Psoas muscle (tissue), 8 donors: ENCODE results near the gene COG1. TPM values are rescaled to one million over a fixed set of nuclear protein-coding genes. Genes with fewer than 3 reads are reported as not detected.

Source experiments
- ATAC-seq, 4 donors: fragments of 200-7000 bp; cut with Tn5 transposase; one replicate each; pipeline ENCODE4 v1.9.1; 2020; ENCODE audit warnings: moderate library complexity in 3 of 4, mild to moderate bottlenecking in 2 of 4
- DNase-seq, 2 donors: peaks; one replicate each; pipeline ENCODE4 v3.0.0-alpha.2; 2020
- H3K27ac ChIP-seq: fragments of 200-600 bp; one replicate; pipeline ENCODE4 v1.8.0; 2022
- H3K27me3 ChIP-seq, 3 donors: fragments of 200-600 bp in 1 of 3; one replicate each; pipeline versions ENCODE4 v1.6.1 to v1.8.0; 2013 to 2022; ENCODE audit warnings: low read length in 2 of 3, mild to moderate bottlenecking in 2 of 3, moderate library complexity in 1 of 3; ENCODE audit not compliant: insufficient read depth in 3 of 3
- H3K36me3 ChIP-seq, 2 donors: fragments of 200-600 bp in 1 of 2; one replicate each; pipeline versions ENCODE4 v1.6.1 to v1.8.0; 2013 to 2022; ENCODE audit warnings: low read depth in 1 of 2, mild to moderate bottlenecking in 1 of 2, moderate library complexity in 1 of 2; ENCODE audit not compliant: insufficient read depth in 1 of 2
- H3K4me1 ChIP-seq: fragments of 200-600 bp; one replicate; pipeline ENCODE4 v1.8.0; 2022
- H3K4me3 ChIP-seq: fragments of 200-600 bp; one replicate; pipeline ENCODE4 v1.8.0; 2022; ENCODE audit warnings: mild to moderate bottlenecking
- H3K9me3 ChIP-seq: fragments of 200-600 bp; one replicate; pipeline ENCODE4 v1.8.0; 2022
- WGBS, 3 donors: extraction: QIAGEN DNeasy Blood & Tissue Kit; methylation state at CpG; one replicate each; pipeline versions ENCODE4 v1.1.6 to v1.1.7; 2013; 5-methylcytosine and 5-hydroxymethylcytosine counted together
- intact Hi-C, 2 donors: fragments of 100-400 bp; cut with DNase I; formaldehyde crosslinking; loops; one replicate each; pipeline versions ENCODE4 v1.11.0 to v1.14.2; 2022
- polyA plus RNA-seq, 3 donors: library from polyadenylated mRNA; stranded (reverse); fragments of 200-250 nt; gene quantifications; one replicate each; pipeline ENCODE4 v1.2.3, GENCODE V29; 2013
- total RNA-seq, 4 donors: library from RNA; stranded (reverse); fragmentation: NEBNext Ultra II Directional in 2 of 4; extraction: Animal tissue kit (Norgen Biotek cat#: 25700) in 2 of 4; gene quantifications; one replicate each; pipeline versions ENCODE4 v1.2.1 to v1.2.4, GENCODE V29; 2021 to 2023
- TF ChIP-seq, protein P1 (sequence below): fragments of 200-600 bp; IDR thresholded peaks from one replicate; pipeline ENCODE4 v1.8.0; 2022; ENCODE audit warnings: antibody characterized with exemption
- donor health status: healthy with polysubstance abuse.
- donor health status: DM: no; HTN: no; CAD: no; lungs with moderate emphysema.
- donor health status: Bipolar disorder and iron deficiency.
- donor health status: healthy.
- donor health status: DM: yes; HTN: yes; CAD: no.
- donor health status: DM: no; HTN: no; CAD: no.
- donor health status: DM: no; HTN: no; CAD: no.
- donor health status: DM: yes; HTN: yes; CAD: no.

COG1 gene
- total and polyA plus RNA-seq, 7 donors: 28.9 to 61.9 (median 48.4) TPM

DNA sequence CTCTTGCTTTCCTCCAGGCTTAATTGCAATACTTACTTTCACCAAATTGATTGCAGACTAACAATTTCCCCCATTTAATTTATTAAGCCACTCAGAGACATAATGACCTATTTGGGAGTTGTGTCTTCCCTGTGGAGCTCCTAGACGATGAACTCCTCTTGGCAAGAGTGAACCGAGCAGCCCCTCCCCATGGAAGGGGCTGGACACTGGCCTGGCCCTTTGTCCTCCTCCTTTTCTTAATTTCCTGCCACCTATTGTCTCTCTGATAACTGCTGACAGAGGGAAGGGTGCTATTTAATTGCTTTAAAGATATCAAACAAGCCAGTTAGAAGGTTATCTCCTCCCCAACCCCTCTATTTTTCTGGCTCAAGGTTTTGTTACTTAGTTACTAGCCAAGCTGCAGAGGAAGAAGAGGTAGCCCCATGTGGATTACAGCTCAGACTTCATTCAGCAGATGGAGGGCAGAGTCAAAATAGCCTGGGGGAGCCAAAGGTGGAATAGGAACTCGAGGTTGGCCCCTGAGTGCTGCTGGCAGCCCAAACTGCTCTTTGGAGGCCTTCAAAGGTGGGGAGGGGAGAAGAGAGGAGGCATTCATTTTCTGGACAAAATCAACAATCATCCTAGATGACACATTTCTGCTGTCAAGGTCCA lies 31.8 kb upstream of the COG1 start:
- TF ChIP-seq, protein P1, sequence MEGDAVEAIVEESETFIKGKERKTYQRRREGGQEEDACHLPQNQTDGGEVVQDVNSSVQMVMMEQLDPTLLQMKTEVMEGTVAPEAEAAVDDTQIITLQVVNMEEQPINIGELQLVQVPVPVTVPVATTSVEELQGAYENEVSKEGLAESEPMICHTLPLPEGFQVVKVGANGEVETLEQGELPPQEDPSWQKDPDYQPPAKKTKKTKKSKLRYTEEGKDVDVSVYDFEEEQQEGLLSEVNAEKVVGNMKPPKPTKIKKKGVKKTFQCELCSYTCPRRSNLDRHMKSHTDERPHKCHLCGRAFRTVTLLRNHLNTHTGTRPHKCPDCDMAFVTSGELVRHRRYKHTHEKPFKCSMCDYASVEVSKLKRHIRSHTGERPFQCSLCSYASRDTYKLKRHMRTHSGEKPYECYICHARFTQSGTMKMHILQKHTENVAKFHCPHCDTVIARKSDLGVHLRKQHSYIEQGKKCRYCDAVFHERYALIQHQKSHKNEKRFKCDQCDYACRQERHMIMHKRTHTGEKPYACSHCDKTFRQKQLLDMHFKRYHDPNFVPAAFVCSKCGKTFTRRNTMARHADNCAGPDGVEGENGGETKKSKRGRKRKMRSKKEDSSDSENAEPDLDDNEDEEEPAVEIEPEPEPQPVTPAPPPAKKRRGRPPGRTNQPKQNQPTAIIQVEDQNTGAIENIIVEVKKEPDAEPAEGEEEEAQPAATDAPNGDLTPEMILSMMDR: no peak
- ATAC-seq (no peak), DNase-seq (no peak)
- WGBS, 3 donors: 26 to 41% (median 32%) methylated on average over 2 to 3 of the region's 3 CpGs
- peaks cover 0 to 48% (median 13%) of the 10 kb centered on the region in 3 donors for H3K27me3 ChIP-seq
- intact Hi-C loops: no loop called here
- H3K4me1 ChIP-seq: peaks cover 4% of the 10 kb centered on the region
- H3K27ac ChIP-seq: no peak overlapping the region
- H3K4me3 ChIP-seq: no peak overlapping the region
- H3K36me3 ChIP-seq: no peaks in the 10 kb centered on the region
- H3K9me3 ChIP-seq: no peaks in the 10 kb centered on the region

DNA sequence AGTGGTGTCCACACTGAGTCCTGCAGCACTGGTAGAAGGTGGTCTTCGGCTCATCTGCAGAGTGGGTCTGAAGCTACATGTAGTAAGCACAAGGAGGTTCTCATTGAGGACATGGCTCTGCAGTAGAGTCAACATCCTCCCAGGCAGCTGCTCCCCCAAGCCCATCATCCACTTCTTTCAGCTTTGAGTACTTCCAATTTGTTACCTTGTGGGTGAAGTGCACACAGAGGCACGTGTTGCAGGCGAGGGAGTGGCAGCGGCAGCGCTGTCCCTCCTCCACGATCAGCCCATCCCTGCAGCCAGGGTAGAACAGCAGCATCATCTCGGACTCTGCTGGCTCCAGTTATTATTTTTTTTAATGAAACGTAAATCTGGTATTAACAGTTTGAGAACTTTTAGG lies 29.8 kb upstream of the COG1 start:
- WGBS, 3 donors: 52 to 60% (median 56%) methylated on average over 8 of the region's 8 CpGs
- TF ChIP-seq, protein P1: no peak
- Histone ChIP-seq H3K4me3 (no peak overlapping the region), H3K27ac (no peak overlapping the region), H3K27me3 (peaks cover 0 to 67% (median 16%) of the 10 kb centered on the region in 3 donors), H3K4me1 (peaks cover 4% of the 10 kb centered on the region), H3K36me3 (no peaks in the 10 kb centered on the region), H3K9me3 (no peaks in the 10 kb centered on the region)
- intact Hi-C loops: no loop called here
- ATAC-seq (no peak), DNase-seq (no peak)

- DNase-seq (no peak), ATAC-seq (peak in 1 of 4 donors; percentile 33)
- Histone ChIP-seq H3K4me3 (peak overlapping the region; percentile 65), H3K4me1 (peaks cover 4% of the 10 kb centered on the region), H3K9me3 (no peaks in the 10 kb centered on the region), H3K27ac (no peak overlapping the region), H3K36me3 (no peaks in the 10 kb centered on the region), H3K27me3 (peaks cover 0 to 66% (median 16%) of the 10 kb centered on the region in 3 donors)
- 0 to 2% (median 1%) methylated on average over 48 to 51 of the region's 51 CpGs for WGBS, 3 donors
- intact Hi-C loops: no loop called here
- TF ChIP-seq, protein P1: no peak
Observed at GRCh38 chr17:73165616-73166404, 27.0 kb upstream of the COG1 start.

- TF ChIP-seq, protein P1: no peak
- DNase-seq (no peak), ATAC-seq (no peak)
- H3K36me3 ChIP-seq: no peaks in the 10 kb centered on the region
- intact Hi-C loops: no loop called here
- H3K27me3 ChIP-seq: peaks cover 0 to 59% (median 11%) of the 10 kb centered on the region in 3 donors
- H3K9me3 ChIP-seq: no peaks in the 10 kb centered on the region
- H3K27ac ChIP-seq: no peak overlapping the region
- peaks cover 4% of the 10 kb centered on the region for H3K4me1 ChIP-seq
- 66 to 73% (median 67%) methylated on average over 8 of the region's 8 CpGs for WGBS, 3 donors
- H3K4me3 ChIP-seq: peak overlapping the region; percentile 65
Observed at GRCh38 chr17:73166731-73167581, 25.9 kb upstream of the COG1 start.
